HFF-Myc (cell line): Measurements from ENCODE around the gene NLN.
"Not testable (repeated sequence)": the region's sequence is repeated elsewhere in the genome, so short reads cannot be mapped to it uniquely, and the experiment has no call there.

Experiments used
- DNase-seq: peaks from one replicate; pipeline ENCODE4 v3.0.0-alpha.2; 2011; ENCODE audit warnings: low read depth; ENCODE audit errors: extremely low read depth
- H3K4me3 ChIP-seq: replicated peaks from 2 replicates; pipeline ENCODE4 v1.5.1; 2011; ENCODE audit warnings: low read depth, mild to moderate bottlenecking, control low read depth, low read length
- TF ChIP-seq, protein P1 (sequence below): IDR thresholded peaks from 2 replicates; pipeline ENCODE4 v1.5.1; 2012; ENCODE audit warnings: mild to moderate bottlenecking, low read depth, low read length, control low read depth; ENCODE audit errors: missing control alignments

Gene NLN

DNA sequence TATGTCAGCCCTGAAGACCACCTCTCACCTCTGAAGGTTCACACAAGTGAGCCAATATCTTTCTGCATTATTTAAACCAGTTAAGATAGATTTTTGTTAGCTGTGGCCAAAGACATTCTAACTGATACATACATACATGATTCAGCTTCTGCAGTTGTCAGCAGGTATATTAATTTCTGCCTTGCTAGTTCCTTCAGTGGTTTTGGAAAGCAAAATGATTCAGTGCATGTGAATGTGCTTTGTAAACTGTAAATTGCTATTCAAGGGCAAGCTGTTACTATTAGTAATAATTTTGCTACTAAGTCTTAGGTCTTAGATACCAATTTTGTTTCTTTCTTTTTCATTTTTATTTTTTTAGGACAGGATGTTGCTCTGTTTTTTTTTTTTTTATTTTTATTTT is 115.1 kb downstream of the NLN start:
- DNase-seq = no peak
- H3K4me3 ChIP-seq = no peak overlapping the region
- TF ChIP-seq, protein P1, sequence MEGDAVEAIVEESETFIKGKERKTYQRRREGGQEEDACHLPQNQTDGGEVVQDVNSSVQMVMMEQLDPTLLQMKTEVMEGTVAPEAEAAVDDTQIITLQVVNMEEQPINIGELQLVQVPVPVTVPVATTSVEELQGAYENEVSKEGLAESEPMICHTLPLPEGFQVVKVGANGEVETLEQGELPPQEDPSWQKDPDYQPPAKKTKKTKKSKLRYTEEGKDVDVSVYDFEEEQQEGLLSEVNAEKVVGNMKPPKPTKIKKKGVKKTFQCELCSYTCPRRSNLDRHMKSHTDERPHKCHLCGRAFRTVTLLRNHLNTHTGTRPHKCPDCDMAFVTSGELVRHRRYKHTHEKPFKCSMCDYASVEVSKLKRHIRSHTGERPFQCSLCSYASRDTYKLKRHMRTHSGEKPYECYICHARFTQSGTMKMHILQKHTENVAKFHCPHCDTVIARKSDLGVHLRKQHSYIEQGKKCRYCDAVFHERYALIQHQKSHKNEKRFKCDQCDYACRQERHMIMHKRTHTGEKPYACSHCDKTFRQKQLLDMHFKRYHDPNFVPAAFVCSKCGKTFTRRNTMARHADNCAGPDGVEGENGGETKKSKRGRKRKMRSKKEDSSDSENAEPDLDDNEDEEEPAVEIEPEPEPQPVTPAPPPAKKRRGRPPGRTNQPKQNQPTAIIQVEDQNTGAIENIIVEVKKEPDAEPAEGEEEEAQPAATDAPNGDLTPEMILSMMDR = no peak

DNA sequence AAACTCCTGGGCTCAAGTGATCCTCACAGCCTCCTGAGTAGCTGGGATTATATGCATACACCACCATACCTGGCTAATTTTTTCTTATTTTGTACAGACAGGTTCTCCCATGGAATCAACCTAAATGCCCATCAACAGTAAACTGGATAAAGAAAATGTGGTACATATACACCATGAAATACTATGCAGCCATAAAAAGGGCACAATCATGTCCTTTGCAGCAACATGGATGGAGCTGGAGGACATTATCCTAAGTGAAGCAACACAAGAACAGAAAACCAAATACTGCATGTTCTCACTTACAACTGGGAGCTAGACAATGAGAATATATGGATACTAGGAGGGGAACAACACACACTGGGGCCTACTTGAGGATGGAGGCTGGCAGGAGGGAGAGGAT is 117.2 kb downstream of the NLN start:
- DNase-seq = not testable (repeated sequence)

DNA sequence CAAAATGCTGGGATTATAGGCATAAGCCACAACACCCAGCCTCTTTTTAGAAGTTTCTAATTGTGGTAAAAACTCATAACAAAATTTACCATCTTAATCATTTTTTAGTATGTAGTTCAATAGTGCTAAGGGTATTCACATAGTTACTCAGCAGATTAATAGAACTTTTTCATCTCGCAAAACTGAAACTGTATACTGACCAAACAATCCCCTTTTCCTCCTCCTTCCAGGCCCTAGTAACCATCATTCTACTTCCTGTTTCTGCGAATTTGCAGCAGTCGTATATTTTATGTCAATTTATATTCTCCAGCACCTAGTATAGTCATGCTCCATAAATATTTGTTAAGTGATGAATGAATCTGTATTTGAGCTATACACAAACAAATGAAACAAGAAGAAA is 118.1 kb downstream of the NLN start:
- TF ChIP-seq, protein P1 = no peak
- DNase-seq = no peak
- no peak overlapping the region for H3K4me3 ChIP-seq

More for the DNA sequence above, 117.2 kb downstream of the NLN start:
- H3K4me3 ChIP-seq = not testable (repeated sequence)

DNA sequence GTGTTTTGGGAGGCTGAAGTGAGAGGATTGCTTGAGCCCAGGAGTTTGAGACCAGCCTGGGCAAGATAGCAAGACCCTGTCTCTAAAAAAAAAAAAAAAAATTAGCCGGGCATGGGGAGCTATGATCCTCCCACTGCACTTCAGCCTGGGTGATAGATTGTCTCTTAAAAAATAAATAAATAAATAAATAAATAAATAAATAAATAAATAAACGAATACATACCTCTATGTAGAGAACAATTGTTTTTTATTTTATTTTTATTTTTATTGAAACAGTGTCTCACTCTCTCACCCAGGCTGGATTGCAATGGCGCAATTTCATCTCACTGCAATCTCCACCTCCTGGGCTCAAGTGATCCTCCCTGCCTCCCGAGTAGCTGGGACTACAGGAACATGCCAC is 122.8 kb downstream of the NLN start:
- DNase-seq, H3K4me3 ChIP-seq: not testable (repeated sequence)

DNA sequence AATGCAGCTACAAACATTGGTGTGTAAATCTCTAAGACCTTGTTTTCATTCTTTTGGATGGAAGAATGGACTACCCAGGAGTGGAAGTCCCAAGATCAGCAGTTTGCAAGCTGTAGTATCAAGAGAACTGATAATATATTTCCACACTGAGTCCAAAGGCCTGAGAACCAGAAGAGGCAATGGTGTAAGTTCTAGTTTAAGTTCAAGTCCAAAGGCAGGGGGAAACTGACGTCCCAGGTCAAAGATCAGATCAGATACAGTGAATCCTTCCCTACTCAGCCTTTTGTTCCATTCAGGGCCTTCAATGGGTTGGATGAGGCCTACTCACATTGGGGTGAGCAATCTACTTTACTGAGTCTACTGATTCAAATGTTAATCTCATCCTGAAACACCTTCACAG is 124.1 kb downstream of the NLN start:
- H3K4me3 ChIP-seq = no peak overlapping the region
- TF ChIP-seq, protein P1 = no peak
- no peak for DNase-seq

DNA sequence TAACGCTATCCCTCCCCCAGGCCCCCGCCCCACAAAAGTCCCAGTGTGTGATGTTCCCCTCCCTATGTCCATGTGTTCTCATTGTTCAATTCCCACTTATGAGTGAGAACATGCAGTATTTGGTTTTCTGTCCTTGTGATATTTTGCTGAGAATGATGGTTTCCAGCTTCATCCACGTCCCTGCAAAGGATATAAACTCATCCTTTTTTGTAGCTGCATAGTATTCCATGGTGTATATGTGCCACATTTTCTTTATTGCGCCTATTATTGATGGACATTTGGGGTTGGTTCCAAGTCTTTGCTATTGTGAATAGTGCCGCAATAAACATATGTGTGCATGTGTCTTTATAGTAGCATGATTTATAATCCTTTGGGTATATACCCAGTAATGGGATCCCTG is 125.0 kb downstream of the NLN start:
- not testable (repeated sequence) for H3K4me3 ChIP-seq, DNase-seq

DNA sequence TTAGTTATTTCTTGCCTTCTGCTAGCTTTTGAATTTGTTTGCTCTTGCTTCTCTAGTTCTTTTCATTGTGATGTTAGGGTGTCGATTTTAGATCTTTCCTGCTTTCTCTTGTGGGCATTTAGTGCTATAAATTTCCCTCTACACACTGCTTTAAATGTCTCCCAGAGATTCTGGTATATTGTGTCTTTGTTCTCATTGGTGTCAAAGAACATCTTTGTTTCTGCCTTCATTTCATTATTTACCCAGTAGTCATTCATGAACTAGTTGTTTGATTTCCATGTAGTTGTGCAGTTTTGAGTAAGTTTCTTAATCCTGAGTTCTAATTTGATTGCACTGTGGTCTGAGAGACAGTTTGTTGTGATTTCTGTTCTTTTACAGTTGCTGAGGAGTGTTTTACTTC is 127.9 kb downstream of the NLN start:
- not testable (repeated sequence) for DNase-seq, H3K4me3 ChIP-seq

DNA sequence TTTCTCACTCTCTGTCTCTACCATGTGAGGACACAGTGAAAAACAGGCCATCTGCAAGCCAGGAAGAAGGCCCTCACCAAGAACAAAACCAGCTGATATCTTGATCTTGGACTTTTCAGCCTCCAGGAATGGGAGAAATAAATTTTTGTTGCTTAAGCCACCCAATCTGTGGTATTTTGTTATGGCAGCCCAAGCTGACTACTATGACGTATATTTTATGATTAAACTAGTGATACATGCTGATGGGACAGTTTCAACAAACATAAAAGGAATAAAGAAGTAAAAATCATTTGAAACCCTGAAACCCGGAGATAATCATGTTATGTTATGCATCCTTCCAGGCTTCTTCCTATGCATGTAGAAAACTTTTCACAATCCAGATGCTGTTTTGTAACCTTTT is 132.9 kb downstream of the NLN start:
- H3K4me3 ChIP-seq = no peak overlapping the region
- no peak for DNase-seq

DNA sequence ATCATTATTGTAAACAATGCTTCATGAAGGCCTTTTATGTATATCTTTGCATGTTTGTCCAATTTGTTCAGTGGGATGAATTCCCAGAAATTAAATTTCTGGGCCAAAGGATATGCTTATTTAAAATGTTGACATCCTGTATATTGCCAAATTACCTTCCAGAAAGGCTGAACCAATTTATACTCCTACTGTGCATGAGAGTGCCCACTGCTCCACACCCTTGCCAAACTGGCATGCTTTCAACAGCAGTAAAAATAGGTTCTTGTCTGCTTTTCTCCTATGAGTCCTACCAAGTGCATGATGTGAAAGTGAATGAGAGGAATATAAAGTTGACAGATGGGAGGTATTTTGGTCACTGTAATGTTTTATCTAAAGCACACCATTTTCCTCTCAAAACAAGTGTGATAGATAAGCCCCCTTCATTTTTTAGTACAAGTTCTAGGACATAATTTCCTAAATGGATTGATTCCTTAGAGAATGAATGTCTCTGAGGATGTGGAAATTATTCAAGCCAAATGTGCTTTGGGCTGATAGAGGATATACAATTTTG is 133.8 kb downstream of the NLN start:
- DNase-seq = no peak
- TF ChIP-seq, protein P1 = no peak
- no peak overlapping the region for H3K4me3 ChIP-seq

More for the DNA sequence above, 132.9 kb downstream of the NLN start:
- TF ChIP-seq, protein P1 = no peak
